ENCODE measurements around the gene AKR1C4. TPM values are rescaled to one million over a fixed set of nuclear protein-coding genes. Genes with fewer than 3 reads are reported as not detected.
"Not testable (repeated sequence)": the region's sequence is repeated elsewhere in the genome, so short reads cannot be mapped to it uniquely, and the experiment has no call there.

AKR1C4 gene
- total RNA-seq, 1 donor from 2014 or later, result not detected

GRCh38 chr10:5206799-5207198 is 10.2 kb downstream of the AKR1C4 start:
- Histone ChIP-seq H3K4me3 (no peak overlapping the region), H3K9me3 (replicated peaks) (peaks cover 25% of the 10 kb centered on the region), H3K4me1 (no peaks in the 10 kb centered on the region), H3K27me3 (ENCODE audit: low read depth) (peaks cover 5% of the 10 kb centered on the region), H3K27ac (replicated peaks) (no peak overlapping the region), H3K36me3 (no peaks in the 10 kb centered on the region)
- TF ChIP-seq CTCF (IDR thresholded peaks at IDR 0.05; ENCODE audit: borderline replicate concordance), result no peak
- DNase-seq, result no peak
- intact Hi-C loops (cut with micrococcal nuclease), result no loop called here

GRCh38 chr10:5209776-5210175 is 13.1 kb downstream of the AKR1C4 start:
- H3K36me3 ChIP-seq; H3K27me3 ChIP-seq (ENCODE audit: low read depth); H3K27ac ChIP-seq (replicated peaks); H3K4me1 ChIP-seq; H3K9me3 ChIP-seq (replicated peaks); DNase-seq; intact Hi-C loops (cut with micrococcal nuclease); H3K4me3 ChIP-seq: not testable (repeated sequence)

- H3K36me3 ChIP-seq; DNase-seq; H3K4me3 ChIP-seq; H3K9me3 ChIP-seq (replicated peaks); intact Hi-C loops (cut with micrococcal nuclease); H3K4me1 ChIP-seq; H3K27me3 ChIP-seq (ENCODE audit: low read depth); H3K27ac ChIP-seq (replicated peaks): not testable (repeated sequence)
- peak; percentile 14 for TF ChIP-seq CTCF (IDR thresholded peaks at IDR 0.05; ENCODE audit: borderline replicate concordance)
These were observed 13.6 kb downstream of the AKR1C4 start for GRCh38 chr10:5210261-5210660.

- Histone ChIP-seq H3K36me3 (no peaks in the 10 kb centered on the region), H3K4me3 (no peak overlapping the region), H3K27ac (replicated peaks) (no peak overlapping the region), H3K4me1 (no peaks in the 10 kb centered on the region), H3K9me3 (replicated peaks) (peaks cover 7% of the 10 kb centered on the region), H3K27me3 (ENCODE audit: low read depth) (no peaks in the 10 kb centered on the region)
- intact Hi-C loops (cut with micrococcal nuclease), result no loop called here
- no peak for TF ChIP-seq CTCF (IDR thresholded peaks at IDR 0.05; ENCODE audit: borderline replicate concordance)
- no peak for DNase-seq
These were observed 15.3 kb downstream of the AKR1C4 start for GRCh38 chr10:5211696-5212536.

GRCh38 chr10:5216801-5217200 is 20.2 kb downstream of the AKR1C4 start:
- H3K36me3 ChIP-seq, result no peaks in the 10 kb centered on the region
- H3K27ac ChIP-seq (replicated peaks), result no peak overlapping the region
- peaks cover 3% of the 10 kb centered on the region for H3K9me3 ChIP-seq (replicated peaks)
- intact Hi-C loops (cut with micrococcal nuclease), result no loop called here
- no peaks in the 10 kb centered on the region for H3K27me3 ChIP-seq (ENCODE audit: low read depth)
- DNase-seq, result no peak
- TF ChIP-seq CTCF (IDR thresholded peaks at IDR 0.05; ENCODE audit: borderline replicate concordance), result no peak
- no peak overlapping the region for H3K4me3 ChIP-seq
- no peaks in the 10 kb centered on the region for H3K4me1 ChIP-seq

- Histone ChIP-seq H3K4me1 (no peaks in the 10 kb centered on the region), H3K27ac (replicated peaks) (no peak overlapping the region), H3K9me3 (replicated peaks) (peaks cover 9% of the 10 kb centered on the region), H3K27me3 (ENCODE audit: low read depth) (peaks cover 6% of the 10 kb centered on the region), H3K4me3 (no peak overlapping the region), H3K36me3 (no peaks in the 10 kb centered on the region)
- intact Hi-C loops (cut with micrococcal nuclease), result no loop called here
- no peak for DNase-seq
- TF ChIP-seq CTCF (IDR thresholded peaks at IDR 0.05; ENCODE audit: borderline replicate concordance), result no peak
These were observed 22.6 kb downstream of the AKR1C4 start for GRCh38 chr10:5219262-5219661.

- DNase-seq; H3K27ac ChIP-seq (replicated peaks); H3K27me3 ChIP-seq (ENCODE audit: low read depth); H3K36me3 ChIP-seq; intact Hi-C loops (cut with micrococcal nuclease); H3K4me1 ChIP-seq; H3K4me3 ChIP-seq: not testable (repeated sequence)
- H3K9me3 ChIP-seq (replicated peaks), result peaks cover 14% of the 10 kb centered on the region
These were observed 26.3 kb downstream of the AKR1C4 start for GRCh38 chr10:5222942-5223341.

Measured in left ventricle myocardium inferior (tissue), 1 donor.